MCF 10A (cell line): ENCODE results near the gene PTCD1. TPM values are rescaled to one million over a fixed set of nuclear protein-coding genes. Genes with fewer than 3 reads are reported as not detected.

Source experiments
- BruUV-seq: library from RNA; stranded (reverse); fragments of 400-500 nt; replicated peaks from 2 replicates; lab custom pipeline; 2021; lab: Mats Ljungman, UMichigan
- CTCF ChIA-PET: fragments of 300-600 bp; sonication (Branson Sonifier 250); formaldehyde crosslinking; extraction: SDS; loops from one replicate; lab custom pipeline; 2021; ENCODE audit warnings: antibody characterized with exemption, inconsistent platforms; lab: Yijun Ruan, JAX
- POLR2A ChIA-PET: fragments of 300-600, 350-650 bp; sonication (Branson Sonifier 250); formaldehyde crosslinking; extraction: SDS; loops from one replicate; lab custom pipeline; 2020; ENCODE audit warnings: antibody characterized with exemption, inconsistent platforms; lab: Yijun Ruan, JAX
- DNase-seq: peaks from one replicate; pipeline ENCODE4 v3.0.0-alpha.2; 2018; ENCODE audit not compliant: unreplicated experiment
- H3K27ac Mint-ChIP-seq: one replicate; pipeline ENCODE4 v1.8.0; 2022; ENCODE audit warnings: mild to moderate bottlenecking, low read depth, mixed read lengths; ENCODE audit not compliant: unreplicated experiment
- H3K27me3 Mint-ChIP-seq: one replicate; pipeline ENCODE4 v1.8.0; 2022; ENCODE audit warnings: mixed read lengths; ENCODE audit not compliant: insufficient read depth, unreplicated experiment
- H3K36me3 Mint-ChIP-seq: one replicate; pipeline ENCODE4 v1.8.0; 2022; ENCODE audit warnings: mild to moderate bottlenecking, moderate library complexity, mixed read lengths; ENCODE audit not compliant: insufficient read depth, unreplicated experiment
- H3K4me1 Mint-ChIP-seq: one replicate; pipeline ENCODE4 v1.8.0; 2022; ENCODE audit warnings: mixed read lengths; ENCODE audit not compliant: insufficient read depth, unreplicated experiment
- H3K4me3 Mint-ChIP-seq: one replicate; pipeline ENCODE4 v1.8.0; 2022; ENCODE audit warnings: mild to moderate bottlenecking, moderate library complexity, mixed read lengths; ENCODE audit not compliant: unreplicated experiment
- H3K9me3 Mint-ChIP-seq: one replicate; pipeline ENCODE4 v1.8.0; 2022; ENCODE audit warnings: mixed read lengths; ENCODE audit not compliant: unreplicated experiment
- CTCF ChIP-seq: fragments of 200-600 bp; IDR thresholded peaks from one replicate; pipeline ENCODE4 v1.8.0; 2022; ENCODE audit warnings: antibody characterized with exemption, mild to moderate bottlenecking; ENCODE audit not compliant: unreplicated experiment
- intact Hi-C: fragments of 100-400 bp; cut with micrococcal nuclease; formaldehyde crosslinking; loops from 2 replicates; pipeline ENCODE4 v1.14.1; 2022
- total RNA-seq: library from RNA; stranded (reverse); gene quantifications from 2 replicates; pipeline ENCODE4 v1.2.3, GENCODE V29; 2022

Gene PTCD1
- total RNA-seq, 1 experiment from 2014 or later: 4.9 TPM

GRCh38 chr7:99393355-99394187 is 45.0 kb downstream of the PTCD1 start:
- DNase-seq: no peak
- no TSS peak for BruUV-seq
- intact Hi-C loops: no loop called here
- H3K4me1 Mint-ChIP-seq: no peaks in the 10 kb centered on the region
- H3K27ac Mint-ChIP-seq: no peak overlapping the region
- no peak overlapping the region for H3K4me3 Mint-ChIP-seq
- no peaks in the 10 kb centered on the region for H3K9me3 Mint-ChIP-seq
- no peak for TF ChIP-seq CTCF
- ChIA-PET CTCF (no interaction called here), POLR2A (interaction anchor here (1.2 to 3.1 kb wide), 2 partner anchors 14 to 15 kb away, joined by 3 to 12 read pairs; partner anchors contain the start of genes BUD31 and PDAP1)
- H3K36me3 Mint-ChIP-seq: peaks cover 95% of the 10 kb centered on the region
- no peaks in the 10 kb centered on the region for H3K27me3 Mint-ChIP-seq

GRCh38 chr7:99392659-99393354 is 45.8 kb downstream of the PTCD1 start:
- Mint-ChIP-seq H3K27ac (no peak overlapping the region), H3K27me3 (no peaks in the 10 kb centered on the region), H3K4me3 (no peak overlapping the region), H3K9me3 (no peaks in the 10 kb centered on the region), H3K4me1 (no peaks in the 10 kb centered on the region), H3K36me3 (peaks cover 95% of the 10 kb centered on the region)
- intact Hi-C loops: no loop called here
- no peak for TF ChIP-seq CTCF
- CTCF ChIA-PET: no interaction called here
- DNase-seq: no peak
- POLR2A ChIA-PET: interaction anchor here (0.6 to 3.1 kb wide), 3 partner anchors 14 to 21 kb away, joined by 3 to 12 read pairs (median 4); partner anchors contain the start of genes BUD31 and PDAP1
- no TSS peak for BruUV-seq

GRCh38 chr7:99392046-99392445 is 46.6 kb downstream of the PTCD1 start:
- intact Hi-C loops: no loop called here
- BruUV-seq: no TSS peak

More at GRCh38 chr7:99392046-99392445, 46.6 kb downstream of the PTCD1 start:
- no peak overlapping the region for H3K4me3 Mint-ChIP-seq
- H3K27me3 Mint-ChIP-seq: no peaks in the 10 kb centered on the region
- DNase-seq: no peak
- ChIA-PET POLR2A (interaction anchor here (3.1 kb wide), 1 partner anchor 16 kb away, joined by 12 read pairs; the partner anchor contains the start of genes BUD31 and PDAP1), CTCF (interaction anchor here (0.6 to 1.5 kb wide), 2 partner anchors 8 to 23 kb away, joined by 3 to 4 read pairs; no protein-coding TSS in a partner anchor)
- peaks cover 95% of the 10 kb centered on the region for H3K36me3 Mint-ChIP-seq
- H3K9me3 Mint-ChIP-seq: no peaks in the 10 kb centered on the region
- no peak for TF ChIP-seq CTCF
- H3K27ac Mint-ChIP-seq: no peak overlapping the region
- no peaks in the 10 kb centered on the region for H3K4me1 Mint-ChIP-seq
